GM21786 (cell line): Measurements from ENCODE around the gene LAMP1.
"Not testable (repeated sequence)": the region's sequence is repeated elsewhere in the genome, so short reads cannot be mapped to it uniquely, and the experiment has no call there.

Experiments
- ATAC-seq: cut with Tn5 transposase; IDR thresholded peaks from one replicate; pipeline ENCODE4 v1.9.1; 2021; ENCODE audit not compliant: unreplicated experiment

Gene LAMP1

DNA sequence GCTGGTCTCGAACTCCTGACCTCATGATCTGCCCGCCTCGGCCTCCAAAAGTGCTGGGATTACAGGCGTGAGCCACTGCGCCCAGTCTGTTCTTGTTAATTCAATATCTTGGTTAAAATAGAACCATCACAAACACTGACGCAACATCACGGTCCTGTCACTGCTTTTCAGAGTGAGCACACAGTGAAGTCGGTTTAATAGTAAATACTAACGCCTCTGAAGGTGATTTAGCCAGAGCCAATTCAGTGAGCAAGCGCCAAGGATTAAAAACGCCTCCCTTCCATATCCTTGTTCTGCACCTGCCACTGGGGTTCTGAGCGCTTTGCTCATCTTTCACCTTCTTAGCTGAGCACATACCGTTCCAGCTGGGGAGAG, 30.3 kb downstream of the LAMP1 start:
- no peak for ATAC-seq

DNA sequence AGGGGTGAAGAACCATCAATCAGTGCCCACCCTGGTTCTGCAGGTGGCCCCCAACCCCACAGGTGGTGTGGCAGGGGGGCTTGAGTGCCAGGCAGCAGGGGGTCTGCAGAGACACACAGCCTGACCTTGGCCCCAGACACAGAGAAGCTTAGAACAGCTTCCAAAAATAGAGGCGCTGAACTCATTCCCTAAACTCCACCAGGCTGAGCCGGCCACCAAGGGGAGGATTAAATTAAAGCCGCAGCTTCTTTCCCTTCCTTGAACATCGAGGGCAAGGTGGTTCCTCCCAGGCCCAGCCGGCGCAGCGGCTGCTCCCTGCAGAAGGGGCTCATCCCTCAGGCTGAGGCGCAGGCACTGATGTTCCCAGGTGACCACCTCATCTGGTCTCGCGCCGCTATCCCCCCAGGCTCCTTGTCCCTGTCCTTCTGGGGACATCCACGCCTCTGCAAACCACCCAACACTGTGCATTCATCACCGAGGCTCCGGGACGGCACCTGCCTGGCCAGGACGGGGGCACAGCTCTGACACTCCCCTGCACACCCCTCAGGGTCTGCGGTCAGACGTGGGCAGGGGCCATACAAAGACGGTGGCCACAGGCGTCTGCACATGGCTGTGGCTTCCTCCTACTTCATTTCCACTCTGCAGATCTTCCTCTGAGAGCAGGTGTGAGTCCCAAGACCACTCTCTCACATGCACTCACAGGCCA, 30.9 kb downstream of the LAMP1 start:
- no peak for ATAC-seq

DNA sequence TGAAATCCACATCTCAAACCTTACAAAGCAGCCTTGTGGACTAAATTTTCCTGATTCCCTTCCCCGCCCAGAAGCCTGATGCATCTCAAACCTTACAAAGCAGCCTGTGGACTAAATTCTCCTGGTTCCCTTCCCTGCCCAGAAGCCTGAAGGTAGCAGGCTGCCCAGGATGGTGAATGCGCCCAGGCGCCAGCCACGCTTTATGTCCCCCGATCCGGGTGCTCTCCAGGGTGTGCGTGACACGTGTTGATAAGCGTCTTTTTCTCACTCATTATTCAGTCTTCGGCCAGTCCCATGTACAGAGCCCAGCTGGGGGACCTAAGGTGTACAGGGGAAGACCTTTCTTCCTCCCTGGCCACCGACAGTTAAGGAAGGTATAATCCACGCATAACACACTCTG, 31.8 kb downstream of the LAMP1 start:
- no peak for ATAC-seq

- no peak for ATAC-seq
Measured at GRCh38 chr13:113329656-113330312, 32.7 kb downstream of the LAMP1 start.

- ATAC-seq = no peak
Measured at GRCh38 chr13:113332615-113333014, 35.6 kb downstream of the LAMP1 start.

- ATAC-seq = no peak
Measured at GRCh38 chr13:113333076-113333475, 36.0 kb downstream of the LAMP1 start.

DNA sequence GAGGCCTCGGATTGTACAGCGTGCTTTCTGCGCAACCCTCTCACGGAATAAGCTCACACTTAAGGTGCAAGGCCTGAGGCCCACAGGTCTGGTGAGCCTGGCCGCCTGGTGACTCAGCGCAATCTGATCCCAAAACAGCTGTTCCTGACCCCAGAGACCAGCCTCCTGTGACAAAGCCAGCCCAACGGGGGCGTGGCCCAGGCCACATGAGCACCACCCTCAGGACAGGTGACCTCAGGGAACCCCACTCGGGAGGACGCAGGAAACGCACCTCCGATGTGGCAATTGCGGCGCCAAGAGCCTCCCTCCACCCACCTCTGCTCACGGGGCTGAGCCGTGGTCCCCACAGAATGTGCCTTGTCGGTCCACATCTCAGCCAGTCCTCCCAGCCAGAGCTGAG, 40.5 kb downstream of the LAMP1 start:
- ATAC-seq = no peak

- ATAC-seq = no peak
Measured at GRCh38 chr13:113337976-113338375, 40.9 kb downstream of the LAMP1 start.

DNA sequence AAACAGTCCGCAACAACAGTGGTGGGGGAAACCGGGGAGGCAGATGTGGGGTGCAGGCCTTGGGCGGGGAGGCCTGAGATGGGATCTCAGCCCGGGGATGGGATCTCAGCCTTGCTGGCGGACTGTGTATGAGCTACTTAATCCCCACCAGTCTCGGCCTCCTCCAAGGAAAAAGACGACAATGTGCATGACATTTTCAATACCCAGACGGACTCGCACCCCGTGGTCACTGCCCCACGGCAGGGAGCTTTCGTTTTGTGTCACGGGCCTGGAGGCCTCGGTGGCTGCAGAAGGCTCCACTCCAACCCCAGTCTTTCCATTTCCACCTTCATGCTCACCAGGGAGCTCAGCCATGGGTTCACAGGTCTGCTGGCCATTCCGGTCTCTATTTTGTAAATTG, 41.4 kb downstream of the LAMP1 start:
- ATAC-seq = no peak

DNA sequence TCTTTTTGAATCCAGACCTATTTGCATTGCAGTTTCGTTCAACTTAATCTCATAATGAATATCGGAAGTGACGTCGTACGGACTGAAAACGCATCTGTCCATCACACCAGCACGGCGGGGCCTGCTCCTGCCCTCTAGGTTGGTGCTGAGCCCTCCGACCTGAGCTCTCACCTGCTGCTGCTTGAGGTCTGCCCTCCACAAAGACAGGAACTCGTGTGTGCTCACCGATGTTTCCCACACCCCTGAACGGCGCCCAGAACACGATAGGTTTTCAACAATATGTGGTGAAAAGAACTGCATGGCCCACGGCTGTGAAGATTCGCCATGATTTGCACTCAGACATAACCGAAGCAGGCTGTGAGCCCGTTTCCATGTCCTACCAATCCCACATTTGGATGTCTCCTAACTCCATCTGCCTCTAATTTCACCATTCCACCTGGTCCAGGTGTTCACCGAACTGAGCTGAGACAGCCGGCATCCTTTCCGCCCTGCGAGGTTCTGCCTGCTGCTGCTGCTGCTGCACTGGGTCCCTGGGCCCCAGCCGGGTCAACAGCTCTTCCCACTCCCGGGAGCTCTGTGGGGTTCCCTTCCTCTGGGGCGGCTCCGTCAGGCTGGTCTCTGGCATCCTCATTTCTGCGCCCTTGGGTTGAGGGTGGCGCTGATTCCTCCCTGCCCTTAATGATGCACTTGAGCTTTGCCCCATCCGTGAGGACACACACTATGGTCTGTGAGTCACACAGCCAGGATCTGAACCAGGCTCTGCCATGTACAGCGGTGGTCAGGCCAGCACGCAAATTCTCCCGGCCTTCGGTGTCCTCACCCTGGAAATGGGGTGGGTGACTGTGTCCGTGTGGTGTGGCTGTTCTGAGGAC, 46.0 kb downstream of the LAMP1 start:
- no peak for ATAC-seq

DNA sequence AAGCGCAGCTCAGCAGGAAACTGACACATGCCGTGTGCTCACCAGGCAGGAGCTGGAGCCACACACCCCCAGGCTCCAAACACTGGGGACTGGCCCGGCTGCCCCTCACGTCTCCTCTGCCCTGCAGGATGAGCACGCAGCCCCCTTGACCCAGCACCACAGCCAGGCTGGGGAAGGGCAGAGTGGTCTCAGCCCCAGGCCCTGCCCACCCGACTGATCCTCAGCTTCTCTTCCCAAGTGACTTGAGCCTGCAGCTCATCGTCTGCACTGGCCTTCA, 46.6 kb downstream of the LAMP1 start:
- ATAC-seq = no peak

DNA sequence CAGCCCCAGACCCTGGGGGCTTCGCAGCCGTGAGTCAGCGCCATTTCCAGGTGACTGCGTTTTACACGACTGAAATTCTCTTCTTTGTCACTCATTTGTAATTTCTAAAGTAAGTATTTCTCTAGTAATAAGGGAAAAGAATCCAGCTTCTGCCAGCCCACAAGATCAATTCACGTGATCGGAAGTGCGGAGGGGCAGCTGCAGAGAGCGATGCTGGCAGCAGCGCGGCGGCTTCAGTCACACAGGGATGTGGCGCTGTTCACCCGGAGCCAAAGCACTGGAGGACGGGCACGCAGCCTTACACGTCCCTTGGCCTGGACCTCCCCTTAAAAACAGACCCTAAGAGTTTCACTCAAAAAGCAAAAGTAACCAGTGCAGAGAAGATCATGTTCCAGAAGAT, 48.4 kb downstream of the LAMP1 start:
- no peak for ATAC-seq

GRCh38 chr13:113347736-113348225, 50.7 kb downstream of the LAMP1 start:
- not testable (repeated sequence) for ATAC-seq

- ATAC-seq = no peak
Measured at GRCh38 chr13:113348591-113348990, 51.6 kb downstream of the LAMP1 start.

DNA sequence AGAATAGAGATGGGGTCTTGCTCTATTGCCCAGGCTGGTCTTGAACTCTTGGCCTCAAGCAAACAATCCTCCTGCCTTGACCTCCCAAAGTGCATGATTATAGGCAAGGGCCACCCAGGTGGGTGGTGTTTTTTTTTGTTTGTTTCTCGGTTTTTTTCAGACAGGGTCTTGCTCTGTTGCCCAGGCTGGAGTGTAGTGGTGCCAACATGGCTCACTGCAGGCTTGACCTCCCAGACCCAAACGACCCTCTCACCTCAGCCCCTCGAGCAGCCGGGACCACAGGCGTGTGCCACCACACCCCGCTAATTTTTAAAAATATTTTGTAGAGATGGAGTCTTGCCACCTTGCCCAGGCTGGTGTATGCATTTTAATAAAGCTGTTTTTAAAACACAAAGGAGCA, 52.0 kb downstream of the LAMP1 start:
- ATAC-seq = no peak

DNA sequence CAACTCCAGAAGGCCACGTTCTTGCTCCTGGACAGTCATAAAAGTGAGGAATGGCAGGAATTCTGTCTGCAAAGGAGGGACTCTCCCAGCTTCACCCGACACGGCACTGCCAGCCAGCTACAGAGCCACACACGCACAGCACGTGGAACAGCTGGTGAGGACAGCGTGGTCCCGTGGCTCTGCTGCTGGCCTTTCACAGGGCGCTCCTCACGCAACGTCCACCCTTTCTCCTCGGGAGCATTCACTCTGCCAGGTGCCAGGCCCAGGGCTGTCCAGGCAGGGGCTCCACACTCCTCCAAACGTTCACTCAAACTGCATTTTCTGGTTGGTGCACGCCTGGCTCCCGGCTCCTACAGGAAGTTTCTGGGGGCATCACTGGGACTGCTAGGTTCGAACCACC, 52.5 kb downstream of the LAMP1 start:
- ATAC-seq = no peak

- no peak for ATAC-seq
Measured at GRCh38 chr13:113350065-113350937, 53.3 kb downstream of the LAMP1 start.

DNA sequence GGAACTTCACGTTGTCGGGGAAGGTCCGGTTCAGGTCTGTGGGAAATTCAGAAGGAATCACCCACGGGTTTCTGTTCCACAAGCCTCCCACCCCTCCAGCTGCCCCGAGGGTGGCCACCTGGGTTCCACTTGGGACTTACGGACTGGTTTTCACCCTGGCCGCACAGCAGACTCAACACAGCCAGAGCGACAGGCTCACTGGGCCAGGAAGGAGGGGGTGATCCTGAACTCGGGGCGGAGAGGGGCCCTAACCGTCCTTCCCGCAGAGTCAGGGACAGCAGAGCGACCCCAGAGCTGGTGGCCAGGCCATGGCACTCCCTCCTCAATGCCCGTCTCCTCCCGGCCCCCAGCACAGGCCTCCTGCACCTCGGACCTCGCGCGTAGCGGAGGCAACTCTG, 53.9 kb downstream of the LAMP1 start:
- no peak for ATAC-seq

- ATAC-seq = no peak
Measured at GRCh38 chr13:113351514-113352026, 54.5 kb downstream of the LAMP1 start.

- ATAC-seq = no peak
Measured at GRCh38 chr13:113353254-113353653, 56.2 kb downstream of the LAMP1 start.
